Measurements from ENCODE around the gene PLGRKT.

Gene PLGRKT

GRCh38 chr9:5310851-5311250, 126.9 kb downstream of the PLGRKT start:
- no peak for DNase-seq (ENCODE audit: low read depth)
